ENCODE measurements around the gene GPR108. TPM values are rescaled to one million over a fixed set of nuclear protein-coding genes. Genes with fewer than 3 reads are reported as not detected.

Gene GPR108
- total and polyA plus RNA-seq, 2 experiments from 2014 or later, result 66.6 to 120 TPM

DNA sequence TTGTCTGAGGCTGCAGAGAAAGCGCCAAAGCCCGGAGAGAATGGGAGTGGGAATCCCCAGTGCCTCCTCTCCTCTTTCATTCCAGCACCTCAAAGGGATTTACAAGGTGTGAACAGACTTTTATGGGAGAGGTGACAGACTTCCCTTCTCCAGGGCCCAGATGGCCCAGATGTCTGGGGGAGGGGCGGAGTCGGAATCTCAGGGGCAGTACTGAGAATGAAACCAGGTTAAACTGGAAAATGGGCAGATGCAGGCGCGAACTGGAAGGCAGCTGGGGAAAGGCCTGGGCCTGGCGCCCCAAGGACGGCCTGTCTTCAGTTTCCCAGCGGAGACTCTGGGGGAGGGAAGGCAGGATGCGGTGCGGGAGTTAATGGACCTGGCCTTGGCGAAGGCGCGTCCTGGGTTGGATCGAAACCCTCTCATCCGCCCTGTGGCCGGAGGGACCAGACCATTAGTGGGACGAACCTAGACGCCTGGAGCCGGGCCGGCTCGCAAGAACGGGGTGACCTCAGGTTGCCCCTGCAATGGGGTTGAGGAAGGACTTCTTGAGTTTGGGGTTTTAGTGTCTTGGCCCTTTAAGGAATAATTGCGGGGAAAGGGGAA is 1.5 kb upstream of the GPR108 start:
- peak overlapping the region; percentile 81 for H2AFZ ChIP-seq
- no peaks in the 10 kb centered on the region for H3K9me3 ChIP-seq (ENCODE audit: low read depth)
- H3K36me3 ChIP-seq (replicated peaks; ENCODE audit: insufficient read depth, low read depth), result no peaks in the 10 kb centered on the region
- peak overlapping the region; percentile 98 for H3K27ac ChIP-seq
- H3K4me3 ChIP-seq, result peak overlapping the region; percentile 17
- peaks cover 39% of the 10 kb centered on the region for H3K4me1 ChIP-seq (ENCODE audit: insufficient read depth)
- no peaks in the 10 kb centered on the region for H3K9me2 ChIP-seq (replicated peaks; ENCODE audit: insufficient read depth)
- H4K20me1 ChIP-seq (ENCODE audit: insufficient read depth, poor library complexity, severe bottlenecking), result peaks cover 5% of the 10 kb centered on the region
- H3K27me3 ChIP-seq, result no peaks in the 10 kb centered on the region
- peaks cover 42% of the 10 kb centered on the region for H3K79me2 ChIP-seq
- no peak for TF ChIP-seq EZH2 (IDR thresholded peaks at IDR 0.05; ENCODE audit: borderline replicate concordance)
- no peak for TF ChIP-seq EZH2phosphoT487 (IDR thresholded peaks at IDR 0.05; ENCODE audit: low read depth, severe bottlenecking, unreplicated experiment)
- TF ChIP-seq, protein P1, sequence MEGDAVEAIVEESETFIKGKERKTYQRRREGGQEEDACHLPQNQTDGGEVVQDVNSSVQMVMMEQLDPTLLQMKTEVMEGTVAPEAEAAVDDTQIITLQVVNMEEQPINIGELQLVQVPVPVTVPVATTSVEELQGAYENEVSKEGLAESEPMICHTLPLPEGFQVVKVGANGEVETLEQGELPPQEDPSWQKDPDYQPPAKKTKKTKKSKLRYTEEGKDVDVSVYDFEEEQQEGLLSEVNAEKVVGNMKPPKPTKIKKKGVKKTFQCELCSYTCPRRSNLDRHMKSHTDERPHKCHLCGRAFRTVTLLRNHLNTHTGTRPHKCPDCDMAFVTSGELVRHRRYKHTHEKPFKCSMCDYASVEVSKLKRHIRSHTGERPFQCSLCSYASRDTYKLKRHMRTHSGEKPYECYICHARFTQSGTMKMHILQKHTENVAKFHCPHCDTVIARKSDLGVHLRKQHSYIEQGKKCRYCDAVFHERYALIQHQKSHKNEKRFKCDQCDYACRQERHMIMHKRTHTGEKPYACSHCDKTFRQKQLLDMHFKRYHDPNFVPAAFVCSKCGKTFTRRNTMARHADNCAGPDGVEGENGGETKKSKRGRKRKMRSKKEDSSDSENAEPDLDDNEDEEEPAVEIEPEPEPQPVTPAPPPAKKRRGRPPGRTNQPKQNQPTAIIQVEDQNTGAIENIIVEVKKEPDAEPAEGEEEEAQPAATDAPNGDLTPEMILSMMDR (IDR thresholded peaks at IDR 0.05; ENCODE audit: poor library complexity), result no peak
- DNase-seq (ENCODE audit: low spot score), result peak; percentile 81
- 13% methylated on average over 24 of the region's 24 CpGs for WGBS (ENCODE audit: low lambda C conversion rate, missing lambda C conversion rate)
- peak overlapping the region; percentile 86 for H3K4me2 ChIP-seq

DNA sequence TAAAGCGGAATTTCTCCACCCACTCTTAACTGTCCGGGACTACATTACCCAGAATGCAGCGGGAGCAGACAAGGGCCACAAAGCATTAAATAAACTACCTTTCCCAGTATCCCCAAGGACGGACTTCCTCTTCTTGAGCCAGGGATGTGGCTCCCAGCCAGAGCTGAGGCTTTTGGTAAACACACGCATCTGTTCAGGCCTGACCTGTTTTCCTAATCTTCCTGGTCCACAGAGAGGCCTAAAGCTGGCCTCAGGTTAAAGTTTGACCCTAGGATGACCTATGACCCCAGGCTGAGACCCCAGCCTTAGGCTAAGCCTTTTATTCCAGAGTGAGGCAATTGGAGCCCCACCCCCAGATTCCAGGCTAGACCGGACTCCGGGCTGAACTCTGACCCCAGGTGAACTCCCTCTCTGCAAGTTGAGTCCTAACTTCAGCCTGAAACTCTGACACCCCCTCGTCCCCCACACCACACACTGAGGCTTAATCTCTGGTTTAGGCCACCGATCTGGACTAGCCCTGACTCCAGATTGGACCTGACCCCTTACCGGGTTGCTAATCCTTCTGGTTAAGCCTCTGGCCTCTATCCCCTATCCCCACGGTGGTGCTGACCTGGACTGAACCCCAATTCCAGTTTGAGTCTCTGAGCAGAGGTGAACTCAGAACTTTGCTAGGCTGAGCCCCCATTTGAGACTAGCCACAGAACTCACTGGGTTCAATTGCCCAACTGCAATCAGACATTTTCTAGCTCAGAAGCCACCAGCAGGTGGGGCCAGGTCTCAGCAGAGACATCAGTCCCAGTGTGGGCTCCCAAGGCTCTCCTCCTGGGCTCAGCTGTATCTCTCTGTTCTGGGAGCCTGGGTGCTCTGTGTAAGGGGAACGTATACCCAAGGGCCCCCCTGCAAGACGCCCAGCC is 750 bp upstream of the GPR108 start:
- TF ChIP-seq EZH2phosphoT487 (IDR thresholded peaks at IDR 0.05; ENCODE audit: low read depth, severe bottlenecking, unreplicated experiment) (no peak), EZH2 (IDR thresholded peaks at IDR 0.05; ENCODE audit: borderline replicate concordance) (no peak)
- TF ChIP-seq, protein P1 (IDR thresholded peaks at IDR 0.05; ENCODE audit: poor library complexity), result peak; percentile 68
- Histone ChIP-seq H3K27ac (peak overlapping the region; percentile 98), H3K4me2 (peak overlapping the region; percentile 86), H3K79me2 (peaks cover 42% of the 10 kb centered on the region), H3K9me3 (ENCODE audit: low read depth) (no peaks in the 10 kb centered on the region), H3K9me2 (replicated peaks; ENCODE audit: insufficient read depth) (no peaks in the 10 kb centered on the region), H3K4me1 (ENCODE audit: insufficient read depth) (peaks cover 32% of the 10 kb centered on the region), H3K36me3 (replicated peaks; ENCODE audit: insufficient read depth, low read depth) (no peaks in the 10 kb centered on the region), H3K27me3 (no peaks in the 10 kb centered on the region), H3K4me3 (no peak overlapping the region), H2AFZ (peak overlapping the region; percentile 81), H4K20me1 (ENCODE audit: insufficient read depth, poor library complexity, severe bottlenecking) (peaks cover 5% of the 10 kb centered on the region)
- 8% methylated on average over 13 of the region's 13 CpGs for WGBS (ENCODE audit: low lambda C conversion rate, missing lambda C conversion rate)
- peak; percentile 89 for DNase-seq (ENCODE audit: low spot score)

DNA sequence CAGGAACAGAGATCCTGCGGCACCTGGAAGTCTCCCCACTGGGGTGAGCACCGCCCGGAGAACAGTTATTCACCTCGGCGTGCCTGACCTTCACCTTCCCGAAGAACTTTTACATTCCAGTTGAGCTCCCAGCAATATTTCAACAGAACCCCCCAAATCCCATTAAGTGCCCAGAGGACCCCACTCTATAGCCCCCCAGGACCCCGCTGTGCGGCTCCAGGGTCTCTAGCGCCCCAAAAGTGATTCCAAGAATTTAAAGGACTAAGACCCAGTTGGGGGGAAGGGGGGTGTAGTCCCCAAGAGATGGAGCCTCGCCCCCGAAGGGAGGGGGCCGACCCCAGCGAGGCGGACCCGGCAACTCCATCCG is 480 bp downstream of the GPR108 start:
- no peak for DNase-seq (ENCODE audit: low spot score)
- H2AFZ ChIP-seq, result peak overlapping the region; percentile 50
- H3K4me2 ChIP-seq, result peak overlapping the region; percentile 87
- TF ChIP-seq EZH2phosphoT487 (IDR thresholded peaks at IDR 0.05; ENCODE audit: low read depth, severe bottlenecking, unreplicated experiment), result no peak
- TF ChIP-seq, protein P1 (IDR thresholded peaks at IDR 0.05; ENCODE audit: poor library complexity), result no peak
- TF ChIP-seq EZH2 (IDR thresholded peaks at IDR 0.05; ENCODE audit: borderline replicate concordance), result no peak
- peak overlapping the region; percentile 95 for H3K27ac ChIP-seq
- H4K20me1 ChIP-seq (ENCODE audit: insufficient read depth, poor library complexity, severe bottlenecking), result peaks cover 5% of the 10 kb centered on the region
- H3K4me3 ChIP-seq, result peak overlapping the region; percentile 71
- no peaks in the 10 kb centered on the region for H3K36me3 ChIP-seq (replicated peaks; ENCODE audit: insufficient read depth, low read depth)
- WGBS (ENCODE audit: low lambda C conversion rate, missing lambda C conversion rate), result 2% methylated on average over 16 of the region's 16 CpGs
- no peaks in the 10 kb centered on the region for H3K9me3 ChIP-seq (ENCODE audit: low read depth)
- no peaks in the 10 kb centered on the region for H3K27me3 ChIP-seq
- peaks cover 36% of the 10 kb centered on the region for H3K79me2 ChIP-seq
- peaks cover 31% of the 10 kb centered on the region for H3K4me1 ChIP-seq (ENCODE audit: insufficient read depth)
- no peaks in the 10 kb centered on the region for H3K9me2 ChIP-seq (replicated peaks; ENCODE audit: insufficient read depth)

Measured in hepatocyte (in vitro differentiated cells).